ENCODE results near the gene COL21A1.

DNA sequence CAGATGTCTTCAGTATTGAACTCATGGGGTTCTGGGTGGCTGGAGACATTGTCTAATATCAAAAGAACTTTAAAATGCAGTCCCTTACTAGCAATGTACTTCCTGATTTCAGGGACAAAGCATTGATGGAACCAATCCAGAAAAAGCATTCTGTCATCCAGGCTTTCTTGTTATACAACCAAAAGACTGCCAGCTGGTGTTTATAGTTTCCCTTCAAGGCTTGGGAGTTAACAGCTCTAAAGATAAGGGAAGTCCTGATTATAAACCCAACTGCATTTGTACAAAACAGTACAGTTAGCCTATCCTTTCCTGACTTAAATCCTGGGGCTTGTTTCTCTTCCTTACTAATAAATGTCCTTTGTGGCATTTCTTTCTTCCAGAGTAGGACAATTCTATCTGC lies 160.0 kb downstream of the COL21A1 start:
- TF ChIP-seq POLR2A (IDR thresholded peaks at IDR 0.05; ENCODE audit: low read depth, low read length) (no peak), TAF1 (IDR thresholded peaks at IDR 0.05; ENCODE audit: borderline replicate concordance, low read depth, low read length) (no peak), POLR2AphosphoS5 (IDR thresholded peaks at IDR 0.05; ENCODE audit: low read depth, low read length) (no peak)

Measured in GM12892 (cell line).